K562 (cell line): ENCODE data around the gene BNIP5. TPM values are rescaled to one million over a fixed set of nuclear protein-coding genes. Genes with fewer than 3 reads are reported as not detected.

Experiments used
- ATF3 ChIP-seq, 2 experiments: fragments of 450-650 bp in 1 of 2; sonication (generic) in 1 of 2; formaldehyde crosslinking in 1 of 2; IDR thresholded peaks in 1 of 2; conservative IDR thresholded peaks in 1 of 2; 2 replicates each; pipeline versions ENCODE4 v1.6.1 to v1.8.1; 2016 to 2023; ENCODE audit warnings: mild to moderate bottlenecking in 2 of 2, moderate library complexity in 2 of 2, inconsistent platforms in 1 of 2, missing genetic modification reagents in 1 of 2
- EHMT2 ChIP-seq: fragments of 450-650 bp; IDR thresholded peaks from 2 replicates; pipeline ENCODE4 v1.6.1; 2018; ENCODE audit warnings: antibody characterized with exemption
- GTF3C2 ChIP-seq: IDR thresholded peaks from 3 replicates; pipeline ENCODE4 v1.6.1; 2011; ENCODE audit warnings: borderline replicate concordance, mild to moderate bottlenecking, moderate library complexity; ENCODE audit not compliant: insufficient read length; ENCODE audit errors: extremely low read depth
- HMG20B ChIP-seq: fragments of 250-450 bp; sonication (Bioruptor Pico); IDR thresholded peaks from 2 replicates; pipeline ENCODE4 v1.5.0; 2021; ENCODE audit warnings: mild to moderate bottlenecking
- MXI1 ChIP-seq: IDR thresholded peaks from 2 replicates; pipeline ENCODE4 v1.6.1; 2011; ENCODE audit warnings: low read depth, mild to moderate bottlenecking, improper control_type of control experiment, low read length
- NFIX ChIP-seq: fragments of 250-450 bp; sonication (Bioruptor Pico); IDR thresholded peaks from 2 replicates; pipeline ENCODE4 v1.4.0; 2020; ENCODE audit warnings: low read depth, mild to moderate bottlenecking, moderate library complexity
- NR2C2 ChIP-seq, 2 experiments: fragments of 200-800 bp in 1 of 2; sonication (Bioruptor generic) in 1 of 2; sonication (generic) in 1 of 2; formaldehyde crosslinking in 1 of 2; IDR thresholded peaks; 2 replicates each; pipeline versions ENCODE4 v1.6.1 to v1.8.0; 2016 to 2022; ENCODE audit warnings: mild to moderate bottlenecking in 1 of 2, missing compliant biosample characterization in 1 of 2, missing genetic modification characterization in 1 of 2, missing genetic modification reagents in 1 of 2
- NR2F6 ChIP-seq: fragments of 450-650 bp; formaldehyde crosslinking; IDR thresholded peaks from 2 replicates; pipeline ENCODE4 v1.4.0; 2020; ENCODE audit warnings: mild to moderate bottlenecking
- POU5F1 ChIP-seq: fragments of 150-350 bp; IDR thresholded peaks from 2 replicates; pipeline ENCODE4 v1.6.1; 2014; ENCODE audit warnings: borderline replicate concordance, low read length, low read depth, mild to moderate bottlenecking; ENCODE audit not compliant: partially characterized antibody
- PTTG1 ChIP-seq: fragments of 450-650 bp; IDR thresholded peaks from 2 replicates; pipeline ENCODE4 v1.6.1; 2016; ENCODE audit warnings: low read depth, mild to moderate bottlenecking, missing genetic modification characterization, missing compliant biosample characterization
- SIN3B ChIP-seq: fragments of 450-650 bp; IDR thresholded peaks from 2 replicates; pipeline ENCODE4 v1.6.1; 2017; ENCODE audit warnings: low read depth, mild to moderate bottlenecking, moderate library complexity
- SPI1 ChIP-seq: IDR thresholded peaks from 2 replicates; pipeline ENCODE4 v1.6.1; 2011; ENCODE audit warnings: low read depth, low read length, control low read depth, borderline replicate concordance
- TCF7 ChIP-seq: sonication (generic); IDR thresholded peaks from 2 replicates; pipeline ENCODE4 v1.6.1; 2016; ENCODE audit warnings: antibody characterized with exemption, borderline replicate concordance
- TFAM ChIP-seq: fragments of 250-450 bp; sonication (Bioruptor Pico); conservative IDR thresholded peaks from 2 replicates; pipeline ENCODE4 v1.5.0; 2021; ENCODE audit warnings: mild to moderate bottlenecking, moderate library complexity
- ZC3H11A ChIP-seq: IDR thresholded peaks from 2 replicates; pipeline ENCODE4 v1.6.1; 2012; ENCODE audit warnings: low read depth, low read length, improper control_type of control experiment
- ZMIZ1 ChIP-seq, 2 experiments: fragments of 150-350 bp in 1 of 2; IDR thresholded peaks; 2 replicates each; pipeline ENCODE4 v1.6.1; 2012 to 2016; ENCODE audit warnings: low read depth in 2 of 2, low read length in 2 of 2, mild to moderate bottlenecking in 1 of 2, moderate library complexity in 1 of 2
- ZNF232 ChIP-seq: sonication (generic); formaldehyde crosslinking; IDR thresholded peaks from 2 replicates; pipeline ENCODE4 v1.8.0; 2022; ENCODE audit warnings: mild to moderate bottlenecking, missing genetic modification reagents
- ZNF695 ChIP-seq: fragments of 450-650 bp; formaldehyde crosslinking; IDR thresholded peaks from 2 replicates; pipeline ENCODE4 v1.4.0; 2020; ENCODE audit warnings: mild to moderate bottlenecking, moderate library complexity
- ZNF699 ChIP-seq: fragments of 250-450 bp; sonication (Bioruptor Pico); IDR thresholded peaks from 2 replicates; pipeline ENCODE4 v1.8.0; 2021; ENCODE audit warnings: mild to moderate bottlenecking, moderate library complexity; ENCODE audit not compliant: insufficient replicate concordance
- polyA plus RNA-seq, 8 experiments: library from polyadenylated mRNA; depleted of rRNA in 4 of 8; stranded (reverse) in 5 of 8; unstranded in 3 of 8; fragments of >200 nt; fragmentation: Nextera tagmentation in 2 of 8; fragmentation: Illumina TruSeq in 1 of 8; extraction: Ambion mirVana in 2 of 8; extraction: Trizol in 1 of 8; gene quantifications; 2 replicates each; pipeline versions ENCODE4 v1.2.1 to v1.2.3, GENCODE V29; 2011 to 2014; ENCODE audit warnings: inconsistent platforms in 1 of 8, missing spikeins in 1 of 8
- total RNA-seq, 7 experiments: library from RNA; depleted of rRNA in 6 of 7; stranded (reverse); fragments of >200 nt in 6 of 7; fragmentation: Illumina TruSeq in 2 of 7; extraction: Trizol in 2 of 7; gene quantifications; 2 replicates each; pipeline versions ENCODE4 v1.2.1 to v1.2.3, GENCODE V29; 2011 to 2021; ENCODE audit warnings: low replicate concordance in 1 of 7

BNIP5 gene
- total and polyA plus RNA-seq, 9 of the 15 experiments (the other 6 are each of a cell fraction or from before 2014, with no cell fraction given) = not detected

GRCh38 chr6:36350681-36351571 is 14.2 kb upstream of the BNIP5 start (continued):
- no peak for TF ChIP-seq ZC3H11A
- TF ChIP-seq GTF3C2 = no peak
- TF ChIP-seq TCF7 = peak; percentile 64
- TF ChIP-seq POU5F1 = no peak
- no peak for TF ChIP-seq NFIX (CRISPR knock-in tag)
- no peak for TF ChIP-seq HMG20B
- no peak for TF ChIP-seq ZNF232 (CRISPR knock-in tag)
- no peak; the same call in 1 of the 2 replicates for TF ChIP-seq EHMT2
- peak; percentile 82 for TF ChIP-seq ATF3 (IDR thresholded peaks at IDR 0.05)
- 0 out of 2 replicates have a peak, but pooled peaks have one; percentile 38 for TF ChIP-seq ATF3 (CRISPR knock-in tag; conservative IDR thresholded peaks at IDR 0.05)
- no peak; the same call in 1 of the 2 replicates for TF ChIP-seq NR2F6 (CRISPR knock-in tag)
- peak in 1 of 2 experiments; percentile 81; a peak in 2 of 4 replicates for TF ChIP-seq ZMIZ1 (IDR thresholded peaks at IDR 0.05; ENCODE audit: low read depth in 2 of 2, low read length in 2 of 2)
- TF ChIP-seq MXI1 = no peak
- no peak for TF ChIP-seq SPI1
- TF ChIP-seq PTTG1 (tag) = no peak
- no peak for TF ChIP-seq ZNF695
- no peak for TF ChIP-seq ZNF699 (CRISPR knock-in tag)
- TF ChIP-seq TFAM = no peak
- no peak for TF ChIP-seq NR2C2 (CRISPR knock-in tag; IDR thresholded peaks at IDR 0.05)
- peak; percentile 32; the same call in 1 of the 2 replicates for TF ChIP-seq NR2C2 (tag; IDR thresholded peaks at IDR 0.05)
- no peak for TF ChIP-seq SIN3B
